ENCODE measurements around the gene ADGRF1. TPM values are rescaled to one million over a fixed set of nuclear protein-coding genes. Genes with fewer than 3 reads are reported as not detected.

ADGRF1 gene
- total and polyA plus RNA-seq, 2 donors (not counting 3 experiments of a cell fraction or from before 2014, with no cell fraction given) = not detected

- dilution Hi-C loops (cut with MboI; ENCODE audit: extremely low pct_ligation_motif_present, low sequenced_read_pairs) = loop anchor here (25.0 kb wide), 1 partner anchor 154 kb away; no protein-coding TSS in a partner anchor
- peaks cover 3% of the 10 kb centered on the region for H3K4me1 ChIP-seq (ENCODE audit: control insufficient read depth, extremely low read depth, insufficient read depth, low read length)
- BruUV-seq (replicated peaks) = no TSS peak
- H3K9me1 ChIP-seq (replicated peaks; ENCODE audit: control insufficient read depth, extremely low read depth, insufficient read depth, low read length) = no peaks in the 10 kb centered on the region
- H3K9me3 ChIP-seq (replicated peaks; ENCODE audit: control insufficient read depth, insufficient read depth, low read length) = no peaks in the 10 kb centered on the region
- no peaks in the 10 kb centered on the region for H4K20me1 ChIP-seq (replicated peaks; ENCODE audit: control insufficient read depth, extremely low read depth, insufficient read depth, low read length)
- H3K9ac ChIP-seq (replicated peaks; ENCODE audit: extremely low read depth, insufficient read depth, low read length) = no peak overlapping the region
- H3K4me2 ChIP-seq (ENCODE audit: insufficient read depth, low read length) = no peak overlapping the region
- FAIRE-seq (peak; percentile 80), DNase-seq (ENCODE audit: low read depth, low spot score) (peak; percentile 83)
- H3K79me2 ChIP-seq (ENCODE audit: control insufficient read depth, insufficient read depth, low read length) = no peaks in the 10 kb centered on the region
- H3K36me3 ChIP-seq (ENCODE audit: control insufficient read depth in 2 of 2, extremely low read depth in 1 of 2, insufficient read depth in 2 of 2, low read length in 2 of 2) = no peaks in the 10 kb centered on the region
- CTCF ChIA-PET = interaction anchor here (0.8 to 1.3 kb wide), 5 partner anchors 12 to 226 kb away, joined by 3 to 4 read pairs (median 3); partner anchors contain the start of gene TNFRSF21
- no peak overlapping the region for H3K4me3 ChIP-seq (replicated peaks in 1 of 3; ENCODE audit: insufficient read depth in 1 of 3, low read depth in 1 of 3, low read length in 3 of 3)
- no peak overlapping the region for H3K27ac ChIP-seq (ENCODE audit: insufficient read depth, low read depth, low read length)
- H2AFZ ChIP-seq (ENCODE audit: low read depth, low read length) = no peak overlapping the region
- intact Hi-C loops (cut with micrococcal nuclease) = no loop called here
- POLR2A ChIA-PET = no interaction called here
- peaks cover 2% of the 10 kb centered on the region in 2 experiments for H3K27me3 ChIP-seq (ENCODE audit: control insufficient read depth in 2 of 2, insufficient read depth in 2 of 2, low read length in 2 of 2)
- no peak for TF ChIP-seq CTCF (IDR thresholded peaks at IDR 0.05; ENCODE audit: extremely low read depth in 1 of 2, insufficient read depth in 1 of 2, low read depth in 1 of 2, low read length in 2 of 2)
- no peak for TF ChIP-seq POLR2A (IDR thresholded peaks at IDR 0.05; ENCODE audit: low read depth, low read length)
- no peak for TF ChIP-seq GATA2 (IDR thresholded peaks at IDR 0.05; ENCODE audit: insufficient read depth, insufficient read length, low read depth, low read length)
- TF ChIP-seq POLR2AphosphoS5 (IDR thresholded peaks at IDR 0.05; ENCODE audit: insufficient read depth, low read depth, low read length) = no peak
- TF ChIP-seq MAX (IDR thresholded peaks at IDR 0.05; ENCODE audit: insufficient read depth, insufficient read length) = no peak
- TF ChIP-seq MYC (IDR thresholded peaks at IDR 0.05; ENCODE audit: low read depth, low read length) = no peak
- TF ChIP-seq FOS (IDR thresholded peaks at IDR 0.05; ENCODE audit: borderline replicate concordance, insufficient read depth, low read length) = no peak
- TF ChIP-seq EZH2 (IDR thresholded peaks at IDR 0.05; ENCODE audit: borderline replicate concordance, low read depth, low read length, severe bottlenecking) = no peak
- TF ChIP-seq JUN (IDR thresholded peaks at IDR 0.05; ENCODE audit: borderline replicate concordance, insufficient read depth, insufficient read length, low read depth) = no peak
These were observed 41.5 kb upstream of the ADGRF1 start for GRCh38 chr6:47083586-47084047.
